Fibroblast of the conjunctiva (primary cell): ENCODE measurements around the gene TBX15.

Experiments used
- DNase-seq: peaks from one replicate; pipeline ENCODE4 v3.0.0-alpha.2; 2010; ENCODE audit warnings: low read depth

Gene TBX15

GRCh38 chr1:119001181-119002027, 13.3 kb upstream of the TBX15 start:
- no peak for DNase-seq

- DNase-seq, result no peak
Observed at GRCh38 chr1:119000371-119001180, 12.4 kb upstream of the TBX15 start.

- DNase-seq, result no peak
Observed at GRCh38 chr1:118999348-119000071, 11.4 kb upstream of the TBX15 start.

- DNase-seq, result no peak
Observed at GRCh38 chr1:118998171-118998570, 10.0 kb upstream of the TBX15 start.

GRCh38 chr1:118997225-118997624, 9.1 kb upstream of the TBX15 start:
- no peak for DNase-seq

GRCh38 chr1:118995312-118996016, 7.3 kb upstream of the TBX15 start:
- no peak for DNase-seq

- DNase-seq, result no peak
Observed at GRCh38 chr1:118993700-118994026, 5.5 kb upstream of the TBX15 start.

- DNase-seq, result no peak
Observed at GRCh38 chr1:118992868-118993699, 4.9 kb upstream of the TBX15 start.

GRCh38 chr1:118992237-118992825, 4.2 kb upstream of the TBX15 start:
- no peak for DNase-seq

GRCh38 chr1:118991448-118991847, 3.3 kb upstream of the TBX15 start:
- DNase-seq, result no peak

GRCh38 chr1:118990513-118991152, 2.5 kb upstream of the TBX15 start:
- DNase-seq, result no peak

- no peak for DNase-seq
Observed at GRCh38 chr1:118989878-118990378, 1.8 kb upstream of the TBX15 start.

GRCh38 chr1:118989006-118989815, 1.1 kb upstream of the TBX15 start:
- no peak for DNase-seq

GRCh38 chr1:118987468-118988185, 516 bp downstream of the TBX15 start:
- DNase-seq, result no peak

GRCh38 chr1:118986555-118987467, 1.3 kb downstream of the TBX15 start:
- DNase-seq, result no peak

GRCh38 chr1:118985640-118986554, 2.2 kb downstream of the TBX15 start:
- no peak for DNase-seq
